ENCODE measurements around the gene RUNX1. TPM values are rescaled to one million over a fixed set of nuclear protein-coding genes. Genes with fewer than 3 reads are reported as not detected.

RUNX1 gene
- total RNA-seq, 4 donors from 2014 or later, result 3.9 to 14.5 (median 5.8) TPM

DNA sequence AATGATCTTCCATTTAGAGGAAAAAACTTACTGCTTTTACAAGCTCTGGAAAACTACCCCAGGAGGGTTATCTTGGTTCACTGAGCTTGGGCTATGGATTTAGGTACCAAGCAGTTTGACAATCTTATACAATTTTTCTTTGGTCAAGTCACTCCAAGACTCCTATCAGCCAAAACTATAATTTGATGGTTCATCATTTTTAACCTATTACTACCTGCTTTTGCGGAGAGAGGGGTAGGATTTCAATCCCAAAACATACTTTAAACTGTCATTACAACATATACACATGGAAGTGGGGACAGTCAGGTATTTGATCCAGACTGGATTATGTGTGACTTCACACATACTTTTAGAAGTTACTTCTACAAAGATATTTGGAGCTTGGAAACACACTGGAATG is 71.8 kb downstream of the RUNX1 start:
- TF ChIP-seq, protein P1, sequence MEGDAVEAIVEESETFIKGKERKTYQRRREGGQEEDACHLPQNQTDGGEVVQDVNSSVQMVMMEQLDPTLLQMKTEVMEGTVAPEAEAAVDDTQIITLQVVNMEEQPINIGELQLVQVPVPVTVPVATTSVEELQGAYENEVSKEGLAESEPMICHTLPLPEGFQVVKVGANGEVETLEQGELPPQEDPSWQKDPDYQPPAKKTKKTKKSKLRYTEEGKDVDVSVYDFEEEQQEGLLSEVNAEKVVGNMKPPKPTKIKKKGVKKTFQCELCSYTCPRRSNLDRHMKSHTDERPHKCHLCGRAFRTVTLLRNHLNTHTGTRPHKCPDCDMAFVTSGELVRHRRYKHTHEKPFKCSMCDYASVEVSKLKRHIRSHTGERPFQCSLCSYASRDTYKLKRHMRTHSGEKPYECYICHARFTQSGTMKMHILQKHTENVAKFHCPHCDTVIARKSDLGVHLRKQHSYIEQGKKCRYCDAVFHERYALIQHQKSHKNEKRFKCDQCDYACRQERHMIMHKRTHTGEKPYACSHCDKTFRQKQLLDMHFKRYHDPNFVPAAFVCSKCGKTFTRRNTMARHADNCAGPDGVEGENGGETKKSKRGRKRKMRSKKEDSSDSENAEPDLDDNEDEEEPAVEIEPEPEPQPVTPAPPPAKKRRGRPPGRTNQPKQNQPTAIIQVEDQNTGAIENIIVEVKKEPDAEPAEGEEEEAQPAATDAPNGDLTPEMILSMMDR (IDR thresholded peaks at IDR 0.05), result no peak
- TF ChIP-seq POLR2AphosphoS5 (IDR thresholded peaks at IDR 0.05) (no peak), EP300 (IDR thresholded peaks at IDR 0.05) (no peak), POLR2A (IDR thresholded peaks at IDR 0.05) (no peak)
- 67 to 100% methylated on average over 1 of the region's 1 CpG for WGBS, 2 donors (ENCODE audit: low coverage in 1 of 2)
- ATAC-seq, result no peak

DNA sequence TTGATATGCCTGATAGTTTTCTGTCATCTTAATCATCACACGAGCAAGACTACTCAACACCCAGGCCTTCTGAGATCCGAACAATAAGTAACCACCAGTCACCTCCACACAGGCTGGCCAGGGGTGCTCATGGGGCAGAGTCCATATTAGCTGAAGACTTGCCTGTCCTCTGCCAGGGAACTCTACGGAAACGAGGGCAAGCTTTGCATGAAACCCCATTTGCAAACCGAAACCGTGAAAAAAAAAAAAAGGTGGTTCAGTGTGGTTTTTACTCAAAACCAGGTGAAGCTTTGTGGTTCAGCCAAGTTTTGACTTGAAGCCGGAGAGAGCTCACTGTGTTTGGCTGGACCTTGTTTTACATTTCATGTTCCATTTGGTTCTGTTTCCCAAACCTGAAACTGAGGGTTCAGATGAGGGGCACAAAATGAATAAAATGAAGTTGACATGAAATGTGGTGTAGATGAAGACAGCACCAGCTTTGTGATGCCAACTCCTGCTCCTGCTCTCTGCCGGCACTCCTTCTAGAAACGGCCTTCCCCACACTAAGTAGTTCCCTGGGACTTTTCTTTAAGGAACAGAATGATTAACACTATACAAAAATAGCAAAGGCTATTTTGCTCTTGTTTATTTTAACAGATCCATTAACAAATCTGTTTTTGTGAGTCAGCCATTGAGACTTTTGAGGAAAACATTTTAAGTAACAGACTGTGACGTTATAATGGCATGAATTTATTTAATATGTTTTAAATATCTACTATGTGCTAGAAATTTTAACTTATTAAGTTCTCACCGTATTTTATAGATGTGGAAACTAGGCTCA is 74.7 kb downstream of the RUNX1 start:
- H3K27me3 ChIP-seq, result no peaks in the 10 kb centered on the region
- WGBS, 2 donors (ENCODE audit: low coverage in 1 of 2), result 56 to 76% methylated on average over 5 to 8 of the region's 11 CpGs
- H3K4me3 ChIP-seq, result no peak overlapping the region
- no peaks in the 10 kb centered on the region for H3K4me1 ChIP-seq
- H3K36me3 ChIP-seq, result no peaks in the 10 kb centered on the region
- H3K27ac ChIP-seq, result no peak overlapping the region
- TF ChIP-seq POLR2A (IDR thresholded peaks at IDR 0.05), result no peak
- TF ChIP-seq, protein P1 (IDR thresholded peaks at IDR 0.05), result no peak
- no peak for TF ChIP-seq EP300 (IDR thresholded peaks at IDR 0.05)
- no peak for TF ChIP-seq POLR2AphosphoS5 (IDR thresholded peaks at IDR 0.05)
- ATAC-seq, result no peak
- H3K9me3 ChIP-seq, result no peaks in the 10 kb centered on the region

More for the DNA sequence above, 71.8 kb downstream of the RUNX1 start:
- Histone ChIP-seq H3K27ac (no peak overlapping the region), H3K9me3 (no peaks in the 10 kb centered on the region), H3K4me1 (no peaks in the 10 kb centered on the region), H3K4me3 (no peak overlapping the region), H3K27me3 (no peaks in the 10 kb centered on the region), H3K36me3 (no peaks in the 10 kb centered on the region)

DNA sequence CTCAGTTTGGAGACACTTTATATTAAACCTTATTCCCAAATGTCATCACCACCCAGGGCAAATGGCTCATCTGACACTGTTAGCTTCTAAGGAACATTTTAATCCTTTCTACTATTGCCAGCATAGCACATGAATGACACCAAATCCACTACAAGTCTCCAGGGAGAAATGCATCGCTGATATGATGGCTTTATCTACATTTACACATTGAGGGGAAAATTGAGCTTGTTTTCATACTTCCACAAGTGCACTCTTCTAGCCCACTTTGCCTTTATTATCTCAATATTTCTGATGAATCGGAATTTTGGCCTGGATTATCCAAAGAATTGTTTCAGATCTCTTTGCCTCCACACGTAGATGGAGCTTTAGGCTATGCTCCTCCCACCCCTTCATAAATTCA is 75.4 kb downstream of the RUNX1 start:
- no peaks in the 10 kb centered on the region for H3K27me3 ChIP-seq
- H3K9me3 ChIP-seq, result no peaks in the 10 kb centered on the region
- TF ChIP-seq POLR2AphosphoS5 (IDR thresholded peaks at IDR 0.05), result no peak
- TF ChIP-seq POLR2A (IDR thresholded peaks at IDR 0.05), result no peak
- TF ChIP-seq, protein P1 (IDR thresholded peaks at IDR 0.05), result no peak
- TF ChIP-seq EP300 (IDR thresholded peaks at IDR 0.05), result no peak
- 90% methylated on average over 1 to 3 of the region's 3 CpGs for WGBS, 2 donors (ENCODE audit: low coverage in 1 of 2)
- no peaks in the 10 kb centered on the region for H3K36me3 ChIP-seq
- no peak overlapping the region for H3K4me3 ChIP-seq
- H3K4me1 ChIP-seq, result no peaks in the 10 kb centered on the region
- no peak for ATAC-seq
- H3K27ac ChIP-seq, result no peak overlapping the region

DNA sequence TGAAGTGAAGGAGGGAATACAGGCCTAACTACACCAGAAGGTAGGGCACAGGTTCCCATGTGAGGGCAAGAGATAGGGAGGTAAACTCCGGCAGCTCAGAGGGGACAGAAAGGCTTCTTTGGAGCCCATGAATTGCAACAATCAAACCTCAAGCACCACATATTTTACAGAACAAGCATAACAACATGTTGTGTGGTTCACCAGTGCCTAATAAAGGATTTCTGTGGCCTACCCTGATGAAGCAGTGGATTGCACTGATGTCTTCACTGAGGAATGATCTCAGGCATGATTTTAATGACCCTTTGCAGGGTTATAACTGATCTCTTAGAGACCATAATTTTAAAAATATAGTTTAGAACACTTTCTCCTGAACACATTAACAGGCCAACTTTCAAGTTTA is 77.4 kb downstream of the RUNX1 start:
- no peaks in the 10 kb centered on the region for H3K9me3 ChIP-seq
- WGBS, 2 donors (ENCODE audit: low coverage in 1 of 2), result 100% methylated on average over 1 of the region's 1 CpG
- H3K4me3 ChIP-seq, result no peak overlapping the region
- no peaks in the 10 kb centered on the region for H3K36me3 ChIP-seq
- no peak for ATAC-seq
- no peaks in the 10 kb centered on the region for H3K27me3 ChIP-seq
- H3K4me1 ChIP-seq, result no peaks in the 10 kb centered on the region
- TF ChIP-seq, protein P1 (IDR thresholded peaks at IDR 0.05), result no peak
- H3K27ac ChIP-seq, result no peak overlapping the region

DNA sequence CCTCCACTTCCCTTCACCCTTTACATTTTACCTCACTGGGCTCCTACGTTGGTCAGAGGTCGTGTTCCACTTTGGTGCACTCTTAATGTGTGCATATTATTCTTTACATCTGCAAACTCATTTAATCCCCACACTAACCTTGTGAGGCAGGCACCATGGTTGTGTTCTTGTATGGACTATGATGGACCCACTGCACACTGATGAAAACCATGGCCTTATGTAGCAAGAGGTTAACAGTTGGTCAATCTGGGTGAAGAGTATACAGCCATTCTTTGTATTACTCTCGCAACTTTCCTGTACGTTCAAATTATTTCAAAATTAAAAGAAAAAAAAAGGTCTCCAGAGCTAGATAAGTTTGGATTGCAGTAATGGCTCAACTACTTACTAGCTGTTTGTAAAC is 78.5 kb downstream of the RUNX1 start:
- Histone ChIP-seq H3K27me3 (peaks cover 3% of the 10 kb centered on the region), H3K36me3 (no peaks in the 10 kb centered on the region), H3K27ac (no peak overlapping the region), H3K9me3 (no peaks in the 10 kb centered on the region), H3K4me3 (no peak overlapping the region), H3K4me1 (no peaks in the 10 kb centered on the region)
- no peak for ATAC-seq
- 93 to 94% methylated on average over 3 to 4 of the region's 4 CpGs for WGBS, 2 donors (ENCODE audit: low coverage in 1 of 2)
- no peak for TF ChIP-seq POLR2AphosphoS5 (IDR thresholded peaks at IDR 0.05)
- TF ChIP-seq POLR2A (IDR thresholded peaks at IDR 0.05), result no peak
- TF ChIP-seq, protein P1 (IDR thresholded peaks at IDR 0.05), result no peak
- TF ChIP-seq EP300 (IDR thresholded peaks at IDR 0.05), result no peak
